Activated T-cell treated with anti-CD3 and anti-CD28 coated beads for 48 hours (primary cell): ENCODE results near the gene PHF21A.
"Not testable (repeated sequence)": the region's sequence is repeated elsewhere in the genome, so short reads cannot be mapped to it uniquely, and the experiment has no call there.

Experiments
- DNase-seq: peaks from one replicate; pipeline ENCODE4 v3.0.0-alpha.2; 2020; ENCODE audit warnings: low read depth

Gene PHF21A

DNA sequence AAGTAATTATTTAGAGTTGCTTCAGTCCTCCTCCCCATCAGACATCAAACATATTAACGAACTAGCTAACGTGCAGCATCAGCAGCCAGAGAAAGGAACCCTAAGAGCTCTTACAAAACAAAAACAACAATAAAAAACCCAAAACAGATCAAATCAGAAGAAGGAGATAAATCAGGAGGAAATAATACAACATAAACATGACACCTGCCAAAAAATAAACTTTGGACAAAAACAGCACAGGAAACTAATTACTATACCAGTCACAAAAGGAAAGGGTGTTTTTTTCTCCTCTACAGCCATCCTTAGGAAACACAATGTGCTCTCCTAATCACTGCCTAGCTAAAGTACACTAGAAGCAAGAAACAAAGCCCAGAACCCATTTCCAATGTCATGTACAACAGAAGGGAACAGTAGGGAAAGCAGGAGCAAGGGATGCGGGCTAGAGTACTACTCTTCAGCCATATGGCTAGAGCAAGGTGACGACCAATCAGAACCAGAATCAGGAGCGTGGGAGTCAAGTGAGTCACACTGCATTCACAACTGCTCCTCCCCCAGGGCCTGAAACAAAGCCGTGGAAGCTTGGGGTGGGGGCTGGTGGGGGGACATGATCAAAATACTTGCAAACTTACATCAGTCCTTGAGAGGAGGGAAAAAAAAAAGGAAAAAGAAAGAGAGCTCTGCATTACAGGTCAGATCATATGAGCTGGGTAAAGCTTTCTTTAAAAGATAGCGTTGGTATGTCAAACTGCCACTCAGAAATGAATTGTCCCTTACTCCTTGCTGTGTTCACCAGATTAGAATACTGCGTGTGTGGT is 138.4 kb downstream of the PHF21A start:
- DNase-seq, result peak; percentile 21

DNA sequence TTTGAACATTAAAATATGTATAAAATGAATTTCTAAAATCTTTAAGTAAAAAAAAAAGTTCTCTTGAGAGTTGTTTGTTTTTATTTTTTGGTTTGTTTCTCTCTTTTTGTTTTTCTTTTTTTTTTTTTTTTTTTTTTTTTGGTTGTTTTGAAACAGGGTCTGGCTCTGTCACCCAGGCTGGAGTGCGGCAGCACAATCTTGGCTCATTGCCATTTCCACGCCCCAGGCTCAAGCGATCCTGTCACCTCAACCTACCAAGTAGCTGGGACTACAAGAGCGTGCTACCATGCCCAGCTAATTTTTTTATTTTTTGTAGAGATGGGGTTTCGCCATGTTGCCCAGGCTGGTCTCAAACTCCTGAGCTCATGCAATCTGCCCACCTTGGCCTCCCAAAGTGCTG is 139.4 kb downstream of the PHF21A start:
- DNase-seq, result not testable (repeated sequence)

DNA sequence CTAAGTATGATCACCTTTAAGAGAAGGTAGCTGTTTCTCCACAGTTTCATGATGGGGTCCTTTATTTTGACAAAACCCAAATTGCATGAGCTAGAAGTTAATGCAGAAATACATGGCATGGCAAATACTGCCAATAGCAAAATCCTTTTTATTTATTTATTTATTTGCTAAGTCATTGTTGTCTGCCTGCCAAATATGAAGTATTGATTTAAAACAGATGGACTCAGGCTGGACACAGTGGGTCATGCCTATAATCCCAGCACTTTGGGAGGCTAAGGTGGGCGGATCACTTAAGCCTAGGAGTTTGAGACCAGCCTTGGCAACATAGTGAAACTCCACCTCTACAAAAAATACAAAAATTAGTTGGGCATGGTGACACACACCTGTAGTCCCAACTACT is 146.4 kb downstream of the PHF21A start:
- DNase-seq, result no peak

DNA sequence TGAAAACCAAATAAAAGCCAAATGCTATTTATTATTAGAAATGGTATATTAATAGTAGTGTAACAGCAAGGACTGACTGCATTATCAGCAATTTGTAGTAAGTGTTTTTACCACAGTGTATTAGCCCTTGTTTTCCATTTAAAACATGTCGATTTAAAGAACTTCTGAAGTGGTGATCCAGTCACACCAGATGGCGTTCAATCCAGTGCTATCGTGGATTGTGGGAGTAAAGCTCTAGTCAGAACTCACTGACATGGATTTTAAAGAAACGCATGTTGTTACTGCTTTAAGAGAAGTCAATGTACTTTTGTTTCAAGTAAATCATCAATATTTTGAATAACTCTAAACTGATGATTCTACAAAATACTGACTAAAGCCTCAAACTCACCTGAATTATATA is 147.7 kb downstream of the PHF21A start:
- no peak for DNase-seq

DNA sequence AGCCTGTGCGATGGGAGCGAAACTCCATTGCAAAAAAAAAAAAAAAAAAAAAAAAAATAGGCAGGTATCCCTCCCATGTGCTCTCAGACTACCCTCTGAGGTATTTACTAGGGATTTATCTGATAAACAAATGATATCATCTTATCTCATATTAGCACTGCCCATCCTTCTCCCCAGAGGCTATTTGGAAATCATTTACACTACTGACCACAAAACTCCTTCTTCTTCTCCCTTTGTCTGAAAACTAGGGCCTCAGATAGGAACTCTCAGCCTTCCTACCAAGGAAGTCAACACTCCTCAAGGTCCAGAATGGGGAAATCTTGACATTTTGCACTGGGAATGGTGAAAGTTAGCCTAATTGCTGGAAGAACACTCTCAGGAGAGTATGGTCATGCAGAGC is 152.4 kb downstream of the PHF21A start:
- no peak for DNase-seq

DNA sequence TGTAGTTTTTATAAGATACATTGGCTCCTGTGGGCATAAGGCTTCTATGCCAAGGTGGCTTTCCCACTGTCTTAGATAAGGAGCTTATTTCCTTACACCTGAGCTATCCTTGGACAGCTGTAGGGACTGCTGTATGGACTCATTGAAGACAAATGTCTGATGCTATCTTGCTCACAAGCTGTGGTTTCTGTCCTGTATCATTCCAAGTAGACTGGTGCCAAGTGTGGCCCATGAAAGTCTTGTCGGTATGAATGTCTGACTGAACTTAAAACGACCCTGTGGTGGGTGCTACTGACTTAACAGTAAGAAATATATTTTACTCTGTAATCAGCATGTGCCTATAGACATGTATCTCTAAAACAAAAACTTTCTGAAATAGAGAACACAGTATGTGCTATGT is 153.7 kb downstream of the PHF21A start:
- no peak for DNase-seq

DNA sequence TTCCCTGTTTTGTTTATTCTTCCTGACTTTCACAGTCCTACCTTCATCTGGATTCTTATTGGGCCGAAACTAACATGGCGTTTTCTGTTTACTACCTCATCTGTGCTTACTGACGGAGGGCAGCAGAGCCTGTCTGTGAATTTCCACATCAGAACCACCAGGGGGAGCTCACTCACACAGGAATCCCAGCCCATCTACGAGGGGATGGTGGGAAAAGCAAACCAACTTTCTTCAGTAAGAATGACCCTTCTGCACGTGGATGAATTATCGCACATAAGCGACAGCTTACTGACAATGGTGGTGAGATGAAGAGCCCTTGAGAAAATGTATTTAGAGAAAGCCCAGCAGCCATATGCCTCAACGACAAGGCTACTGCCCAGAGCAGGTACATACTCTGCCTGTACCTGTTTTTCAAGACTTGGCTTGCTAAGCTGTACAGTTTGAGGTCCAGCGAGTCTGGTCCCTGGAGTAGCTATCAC is 156.3 kb downstream of the PHF21A start:
- DNase-seq, result peak; percentile 23

DNA sequence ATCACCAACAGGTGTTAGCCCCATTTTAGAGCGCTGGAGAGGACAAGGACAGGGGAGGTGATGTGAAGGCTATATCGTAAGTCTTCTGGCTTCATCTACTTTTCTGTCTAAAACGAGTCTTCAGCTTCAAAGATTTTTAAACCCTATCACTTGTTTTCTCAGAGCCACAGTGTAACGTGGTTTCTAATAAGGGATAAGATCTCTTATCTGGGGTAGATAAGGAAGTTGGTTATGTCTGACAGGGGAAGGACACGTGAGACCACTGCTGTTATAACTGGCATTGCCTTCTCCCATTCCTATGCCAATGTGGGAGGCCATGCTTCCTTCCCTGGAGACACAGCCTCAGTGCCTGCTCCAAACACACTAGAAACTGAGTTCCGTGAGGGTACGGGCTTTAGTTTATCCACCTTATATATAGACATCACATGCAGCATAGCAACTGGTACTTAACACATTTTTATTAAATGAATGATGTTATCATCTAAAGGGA is 159.5 kb downstream of the PHF21A start:
- DNase-seq, result no peak

DNA sequence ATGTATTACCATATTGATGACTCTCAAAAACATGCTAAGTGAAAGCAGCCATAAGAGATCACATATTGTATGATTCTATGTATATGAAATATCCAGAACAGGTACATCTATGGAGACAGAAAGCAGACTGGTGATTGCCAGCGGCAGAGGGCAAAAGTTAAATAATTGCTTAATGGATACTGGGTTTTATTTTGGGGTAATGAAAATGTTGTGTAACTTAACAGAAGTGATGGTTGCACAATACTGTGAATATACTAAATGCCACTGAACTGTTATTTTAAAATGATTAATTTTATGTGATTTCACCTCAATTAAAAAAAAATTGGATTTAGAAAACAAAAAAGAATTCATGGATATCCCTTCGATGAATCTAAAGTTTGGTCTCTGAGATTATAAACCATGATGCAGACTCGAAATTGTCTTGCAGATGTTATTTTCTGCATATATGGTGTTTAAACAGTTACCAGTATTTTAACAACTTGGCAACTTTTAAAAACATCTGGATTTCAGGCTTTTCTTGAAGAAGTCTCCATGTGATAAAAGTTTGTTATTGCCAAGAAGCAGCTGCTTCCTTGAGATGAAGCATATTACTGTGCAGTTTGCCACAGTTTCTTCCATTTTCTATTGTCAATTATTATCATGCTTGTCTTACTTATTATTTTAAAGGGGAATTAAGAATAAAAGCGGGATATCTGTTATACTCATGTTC is 160.7 kb downstream of the PHF21A start:
- no peak for DNase-seq

DNA sequence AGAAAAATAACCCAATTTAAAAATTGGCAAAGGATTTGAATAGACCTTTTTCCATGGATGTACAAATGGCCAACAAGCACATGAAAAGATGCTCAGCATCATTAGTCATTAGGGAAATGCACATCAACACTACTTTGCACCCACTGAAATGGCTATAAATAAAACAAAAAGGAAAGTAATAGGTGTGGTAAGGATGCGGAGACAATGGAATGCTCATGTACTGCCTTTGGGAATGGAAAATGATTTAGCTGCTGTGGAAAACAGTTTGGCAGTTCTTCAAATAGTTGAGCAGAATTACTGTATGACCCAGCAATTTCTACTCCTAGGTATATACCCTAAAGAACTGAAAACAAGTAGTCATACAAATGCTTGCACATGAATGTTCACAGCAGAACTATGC is 161.4 kb downstream of the PHF21A start:
- DNase-seq, result no peak

DNA sequence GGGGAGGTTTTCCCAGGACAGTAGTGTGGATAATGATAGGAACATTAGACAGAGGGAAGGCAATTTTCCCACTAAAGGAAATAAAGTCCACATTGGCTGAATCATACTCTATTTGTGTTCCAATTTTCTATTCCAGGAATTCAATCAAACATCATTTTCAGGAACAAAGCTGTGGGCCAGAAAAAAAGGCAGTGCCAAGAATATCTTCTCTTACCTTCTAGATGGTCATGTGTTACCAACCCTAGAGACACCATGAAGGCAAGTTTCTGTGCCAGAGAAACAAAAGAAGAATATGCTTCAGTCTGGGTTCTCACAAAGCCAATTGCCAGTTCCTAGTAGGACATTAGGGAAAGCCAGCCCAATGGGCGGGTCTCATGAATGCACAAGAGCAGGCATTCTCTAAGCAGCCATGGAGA is 171.3 kb downstream of the PHF21A start:
- no peak for DNase-seq

DNA sequence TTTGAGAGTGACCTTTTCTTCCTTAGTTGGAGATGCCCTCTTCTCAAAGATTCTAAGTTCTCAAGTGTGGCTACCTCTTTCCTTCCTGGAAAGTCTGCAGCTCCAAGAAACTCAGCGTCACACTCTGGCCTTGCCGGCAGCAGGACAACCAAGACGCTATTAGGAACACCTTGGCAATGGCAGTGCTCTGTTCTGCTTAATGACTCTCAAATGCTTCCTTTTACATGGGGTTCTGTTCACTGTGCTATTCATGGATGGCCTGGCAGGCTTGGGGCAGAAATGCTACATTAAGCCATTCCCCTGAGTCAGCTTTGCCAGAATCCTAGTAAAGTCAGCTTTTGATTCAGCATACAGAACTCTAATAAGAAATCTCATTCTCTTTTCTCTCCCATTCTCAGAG is 172.9 kb downstream of the PHF21A start:
- no peak for DNase-seq

DNA sequence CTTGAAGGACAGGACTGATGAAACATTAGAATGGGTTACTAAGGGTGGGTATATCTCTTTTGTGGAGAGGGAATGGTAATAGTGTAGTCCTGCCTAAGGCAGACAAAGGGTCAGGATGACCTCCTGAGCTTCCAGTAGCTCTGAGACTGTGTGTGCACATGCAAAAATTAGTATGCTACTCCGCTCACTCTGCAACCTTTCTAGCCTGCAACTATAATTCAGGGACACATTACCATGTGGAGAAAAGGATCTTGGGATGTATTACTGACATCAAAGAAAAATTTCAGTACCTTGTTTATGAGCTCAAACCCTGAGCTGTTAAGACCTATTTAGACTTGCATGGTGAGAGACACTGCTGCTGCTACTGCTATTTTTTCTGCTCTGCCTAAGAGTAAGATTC is 173.4 kb downstream of the PHF21A start:
- DNase-seq, result no peak

DNA sequence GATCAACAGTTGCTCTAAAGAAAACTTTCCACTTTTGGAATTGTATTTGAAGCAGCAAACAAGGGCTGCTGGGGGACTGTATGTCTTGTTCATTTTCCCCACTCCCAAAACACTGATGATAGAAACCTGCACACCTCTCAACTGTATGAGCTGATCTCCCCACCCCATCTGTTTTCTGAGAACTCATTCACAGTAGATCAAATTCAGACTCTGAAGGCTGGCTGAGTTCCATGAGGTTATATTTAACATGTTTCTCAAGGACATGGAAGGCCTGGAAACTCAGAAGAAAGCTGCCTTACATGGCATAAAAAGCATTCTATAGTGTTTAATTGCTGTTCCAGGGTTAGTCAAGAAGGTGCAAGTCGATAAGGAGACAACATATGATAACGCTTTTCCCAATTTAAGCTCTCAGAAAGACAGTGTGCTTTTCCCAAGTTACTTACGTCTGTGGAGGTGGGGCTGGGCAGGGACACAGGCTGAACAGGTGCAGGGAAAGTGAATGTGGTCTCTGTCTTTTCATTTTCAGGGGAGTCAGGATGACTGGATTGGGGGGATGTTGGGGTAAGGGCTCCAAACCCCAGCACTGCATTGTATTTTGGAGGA is 175.8 kb downstream of the PHF21A start:
- no peak for DNase-seq

DNA sequence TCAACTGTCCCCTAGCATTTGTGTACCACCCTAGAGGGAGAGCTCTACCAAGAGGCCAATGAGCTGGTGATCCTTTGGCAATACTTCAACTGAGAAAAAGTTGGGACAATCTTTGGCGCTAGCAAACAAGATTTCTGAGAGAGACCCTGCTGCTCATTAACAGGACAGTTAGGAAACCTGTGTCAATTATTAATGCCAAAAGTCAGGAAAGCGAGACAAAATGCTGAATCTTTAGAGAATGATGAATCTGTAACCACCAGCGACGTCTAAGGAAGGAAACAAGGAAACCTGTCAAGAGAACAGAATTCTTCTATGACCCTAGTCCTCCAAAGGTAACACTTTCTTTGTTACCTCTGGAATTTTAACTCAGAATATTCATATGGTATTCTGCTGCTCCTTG is 178.9 kb downstream of the PHF21A start:
- no peak for DNase-seq

DNA sequence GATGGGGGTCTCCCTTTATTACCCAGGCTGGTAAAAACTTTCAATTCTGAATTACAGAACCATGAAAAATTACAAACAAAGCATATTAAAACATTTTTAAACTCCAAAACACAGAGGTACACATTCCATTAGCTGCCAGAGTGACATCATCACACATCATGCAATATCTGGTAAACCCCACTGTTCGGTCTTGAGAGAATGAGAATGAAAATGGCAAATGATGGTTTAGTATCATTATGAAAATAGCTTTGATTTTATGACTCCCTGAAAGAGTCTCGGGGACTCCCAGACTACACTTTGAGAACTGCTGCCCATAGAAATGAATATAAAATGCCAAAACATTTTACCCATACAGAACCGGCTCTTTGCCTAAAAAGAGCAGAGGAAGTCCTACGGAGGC is 180.0 kb downstream of the PHF21A start:
- DNase-seq, result no peak

DNA sequence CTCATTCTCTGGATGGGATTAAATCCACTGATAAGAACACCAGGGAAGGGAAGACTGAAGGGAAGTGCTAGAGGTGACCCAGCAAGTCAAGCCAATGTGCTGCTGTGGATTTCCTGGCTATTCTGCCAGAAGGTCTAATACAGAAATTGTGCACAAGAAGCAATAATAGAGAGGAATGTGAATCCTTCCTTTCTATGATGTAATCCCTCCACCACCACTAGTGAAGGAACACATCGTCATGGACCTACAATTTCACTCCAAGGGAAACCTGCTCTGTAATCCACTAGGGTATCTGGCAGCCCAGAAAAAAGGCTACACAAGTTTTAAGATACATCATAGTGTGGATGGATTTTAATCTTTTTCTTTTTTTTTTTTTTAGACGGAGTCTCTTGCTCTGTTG is 181.4 kb downstream of the PHF21A start:
- DNase-seq, result no peak

DNA sequence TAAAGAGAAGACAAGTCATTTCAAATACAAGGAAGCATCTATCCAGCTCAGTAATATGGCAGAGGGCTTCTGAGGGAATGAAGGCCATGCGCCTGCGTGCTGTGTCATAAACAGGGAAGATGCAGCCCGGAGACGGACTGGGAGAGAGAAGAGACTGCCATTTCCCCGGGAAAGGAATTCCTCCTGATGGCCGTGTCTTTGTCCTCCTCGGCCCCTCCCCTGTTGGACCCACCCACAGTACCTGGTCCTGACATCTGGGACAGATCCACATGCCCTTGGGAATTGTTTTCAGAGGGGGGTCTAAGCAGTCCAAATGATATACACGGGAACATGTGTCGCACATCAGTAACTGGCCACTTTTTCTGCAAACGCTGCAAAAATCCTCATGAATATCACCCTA is 183.3 kb downstream of the PHF21A start:
- DNase-seq, result no peak

DNA sequence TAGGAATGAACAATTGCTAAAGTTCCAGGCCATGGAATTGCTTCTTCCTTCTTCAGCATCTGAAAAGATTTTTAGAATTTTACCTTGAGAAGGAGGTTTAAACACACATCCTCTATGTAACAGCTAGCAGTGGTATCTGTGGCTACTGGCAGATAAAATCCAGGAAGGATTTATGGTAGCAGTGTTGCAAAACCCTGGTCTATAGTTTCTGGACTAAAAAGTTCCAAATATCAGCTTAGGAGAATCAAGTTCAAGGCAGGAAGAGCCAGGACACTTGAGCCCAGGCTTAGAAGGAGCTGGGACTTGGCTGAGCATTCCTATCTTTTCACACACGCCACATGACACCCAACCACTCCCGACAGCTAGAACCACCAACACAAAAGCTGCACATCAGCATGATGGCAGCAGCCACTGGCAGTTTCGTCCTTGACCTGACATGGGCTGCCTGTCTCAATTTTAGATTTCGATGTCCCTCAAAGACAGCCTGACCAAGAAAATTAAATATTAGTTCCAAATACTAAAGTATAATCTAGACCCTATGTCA is 184.7 kb downstream of the PHF21A start:
- no peak for DNase-seq

DNA sequence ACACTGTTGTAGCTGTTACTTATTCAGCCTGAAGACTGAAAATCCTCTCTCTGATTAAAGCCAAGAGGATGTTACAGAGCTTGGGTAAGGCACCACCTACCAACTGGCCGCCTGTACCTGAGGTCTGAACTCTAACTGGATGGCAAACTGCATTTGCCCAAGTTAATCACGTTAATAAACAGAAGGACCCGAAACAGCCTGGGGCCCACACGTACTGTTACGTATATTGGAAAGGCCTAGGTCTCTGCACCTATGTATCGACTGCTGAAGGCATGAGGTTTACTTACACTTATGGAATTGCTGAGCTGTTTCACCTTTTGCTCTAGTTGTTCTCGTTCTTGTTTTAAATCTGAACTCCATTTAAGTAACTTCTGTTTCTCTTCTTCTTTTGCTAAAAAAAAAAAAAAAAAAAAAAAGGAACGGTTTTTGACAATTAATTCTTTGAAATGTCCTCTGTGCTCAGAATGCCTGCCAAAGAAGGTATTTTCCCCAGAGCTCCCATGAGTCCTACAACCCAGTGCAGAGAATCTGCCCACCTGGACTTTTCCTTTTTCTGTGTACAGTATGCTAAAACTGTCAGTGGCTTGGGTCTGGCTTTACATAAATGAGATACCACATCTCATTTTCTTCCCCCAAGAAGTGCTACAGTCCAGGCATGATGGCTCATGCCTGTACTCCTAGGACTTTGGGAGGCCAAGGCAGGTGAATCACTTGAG is 185.7 kb downstream of the PHF21A start:
- no peak for DNase-seq

DNA sequence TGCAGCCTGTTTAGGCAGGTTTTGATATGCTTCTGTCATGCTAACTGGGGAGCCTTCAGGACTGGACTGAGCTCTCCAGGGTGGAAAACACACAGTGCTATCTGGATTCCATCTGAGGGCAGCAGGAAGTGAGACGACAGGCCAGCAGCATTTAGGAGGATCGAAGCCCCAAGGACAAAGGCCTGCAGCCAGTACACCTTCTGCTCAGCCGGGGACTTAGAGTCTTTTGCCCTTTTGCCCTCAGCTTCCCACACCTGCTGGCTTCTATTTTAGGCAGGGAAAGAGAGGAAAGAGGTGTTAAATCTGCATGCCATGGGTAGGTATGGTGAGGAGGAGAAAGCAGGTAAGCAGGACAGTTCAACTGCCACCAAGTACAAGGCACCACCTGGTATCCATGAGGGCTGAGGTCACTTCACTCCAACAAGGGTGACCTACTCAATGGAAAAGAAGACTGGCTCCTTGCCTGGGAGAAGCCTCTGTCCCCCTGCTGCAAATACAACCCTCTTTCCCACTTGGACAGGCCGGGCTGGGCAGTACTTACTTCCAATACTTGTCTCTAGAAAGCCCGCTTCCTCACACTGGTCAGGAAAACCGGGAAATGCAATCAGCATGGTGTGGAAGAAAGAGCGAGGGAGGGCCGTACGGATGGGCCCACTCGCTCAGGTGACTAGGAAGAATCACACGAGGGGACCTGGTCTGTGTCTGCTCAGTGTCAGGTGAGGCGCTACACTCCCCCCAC is 186.5 kb downstream of the PHF21A start:
- DNase-seq, result no peak
